Uterus (tissue), 2 donors: ENCODE results near the gene SPATA3.

ENCODE experiments used
- CTCF ChIP-seq, 4 experiments: fragments of 200-600 bp in 2 of 4; fragments of 450-650 bp in 2 of 4; sonication (generic) in 2 of 4; IDR thresholded peaks; one replicate each; pipeline ENCODE4 v1.5.1; 2016 to 2019; ENCODE audit warnings: antibody characterized with exemption in 4 of 4, mild to moderate bottlenecking in 2 of 4, moderate library complexity in 1 of 4
- POLR2A ChIP-seq, 2 donors: fragments of 450-650 bp; IDR thresholded peaks; one replicate each; pipeline ENCODE4 v1.6.1; 2016; ENCODE audit warnings: antibody characterized with exemption in 2 of 2, mild to moderate bottlenecking in 1 of 2, moderate library complexity in 1 of 2

GRCh38 chr2:231011526-231011925, 15.6 kb downstream of the SPATA3 start:
- TF ChIP-seq CTCF (IDR thresholded peaks at IDR 0.05) (no peak), POLR2A (IDR thresholded peaks at IDR 0.05) (no peak)
